HG03064 (cell line): Measurements from ENCODE around the gene KCTD14.
"Not testable (repeated sequence)": the region's sequence is repeated elsewhere in the genome, so short reads cannot be mapped to it uniquely, and the experiment has no call there.

Experiments used
- ATAC-seq: cut with Tn5 transposase; IDR thresholded peaks from one replicate; pipeline ENCODE4 v1.9.1; 2021; ENCODE audit warnings: low read depth; ENCODE audit not compliant: unreplicated experiment

KCTD14 gene, protein sequence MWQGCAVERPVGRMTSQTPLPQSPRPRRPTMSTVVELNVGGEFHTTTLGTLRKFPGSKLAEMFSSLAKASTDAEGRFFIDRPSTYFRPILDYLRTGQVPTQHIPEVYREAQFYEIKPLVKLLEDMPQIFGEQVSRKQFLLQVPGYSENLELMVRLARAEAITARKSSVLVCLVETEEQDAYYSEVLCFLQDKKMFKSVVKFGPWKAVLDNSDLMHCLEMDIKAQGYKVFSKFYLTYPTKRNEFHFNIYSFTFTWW

DNA sequence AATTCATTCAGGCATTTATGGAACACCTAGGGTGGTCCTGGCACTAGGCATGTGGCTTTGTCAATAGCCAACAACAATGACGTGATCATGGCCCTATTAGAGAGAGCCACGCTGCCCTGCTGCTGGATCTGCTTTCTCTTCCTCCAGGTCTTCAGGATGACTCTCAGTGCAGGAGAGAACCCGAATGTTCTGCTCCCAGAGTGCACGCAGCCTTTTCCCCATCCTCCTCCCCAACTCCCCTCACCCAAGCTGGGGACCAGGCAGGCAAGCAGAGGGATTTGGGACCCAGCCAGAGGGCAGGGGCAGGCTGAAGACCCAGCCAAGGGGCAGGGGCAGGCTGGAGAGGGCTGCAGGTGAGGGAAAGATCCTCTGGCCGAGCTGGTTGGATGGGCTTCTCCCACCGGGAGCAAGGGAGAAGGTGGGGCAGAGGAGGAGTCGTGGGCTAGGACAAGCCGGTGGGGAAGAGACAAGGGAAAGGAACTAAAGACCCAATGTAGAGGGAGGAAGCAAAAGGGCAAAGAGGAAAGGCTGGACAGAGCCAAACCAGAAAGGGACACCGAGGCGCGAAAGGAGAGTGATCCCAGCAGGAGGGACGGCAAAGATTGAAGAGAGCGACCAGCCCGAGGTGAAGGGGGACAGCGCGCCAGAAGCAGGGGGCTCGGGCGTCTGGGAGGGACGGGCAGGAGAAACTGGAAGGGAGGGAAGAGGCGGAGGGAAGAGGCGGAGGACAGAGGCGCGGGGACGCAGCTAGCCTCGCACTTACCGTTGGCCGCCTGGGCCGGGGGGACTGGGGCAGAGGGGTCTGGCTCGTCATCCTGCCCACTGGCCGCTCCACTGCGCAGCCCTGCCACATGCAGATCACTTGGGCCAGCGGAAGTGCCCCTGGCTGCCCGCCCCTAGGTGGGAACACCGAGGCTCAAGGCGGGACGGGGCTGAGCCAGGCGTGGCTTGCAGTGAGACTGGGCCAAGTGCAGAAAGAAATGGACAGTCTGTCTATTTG lies at the start of gene KCTD14:
Gene KCTD14, minus strand, starts transcription at position 880 of the 1,000 bp plus-strand sequence. Its CDS starts 27 bp downstream, at position 853.
- ATAC-seq = no peak

DNA sequence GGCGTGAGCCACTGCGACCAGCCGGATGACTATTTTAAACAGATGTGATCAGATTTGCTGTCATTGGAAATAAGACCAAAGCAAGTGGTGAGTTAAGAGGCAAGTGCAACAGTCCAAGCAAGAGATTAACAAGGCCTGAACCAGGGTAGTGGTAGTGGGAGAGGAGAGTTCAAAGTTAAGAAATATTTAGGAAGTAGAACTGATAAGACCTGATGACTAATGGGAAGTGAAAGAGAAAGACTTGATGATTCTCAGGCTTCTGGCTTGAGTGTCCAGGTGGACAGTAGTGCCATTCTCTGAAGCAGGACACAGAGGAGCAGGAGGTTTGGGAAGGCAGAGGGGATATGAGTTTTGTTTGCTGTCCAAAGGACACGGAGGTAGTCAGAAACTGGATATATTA lies 49.4 kb upstream of the KCTD14 start:
- no peak for ATAC-seq

DNA sequence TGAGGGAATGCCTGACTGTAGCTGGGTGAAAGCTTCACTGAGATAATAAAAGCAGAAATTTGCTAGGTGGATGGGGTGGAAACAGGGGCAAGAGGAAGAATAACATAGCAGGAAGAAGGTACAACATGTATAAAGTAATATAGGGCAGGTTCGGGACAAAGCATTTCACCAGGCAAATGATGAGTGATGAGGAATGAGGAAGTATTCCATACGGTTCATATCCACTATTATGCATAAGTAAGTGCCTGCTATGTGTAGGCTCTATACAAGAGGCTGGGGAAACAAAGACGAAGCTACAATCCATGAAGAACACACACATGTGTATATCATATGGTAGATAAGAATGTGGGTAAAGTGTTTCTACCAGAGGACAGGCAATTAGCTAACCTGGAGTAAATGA lies 48.6 kb upstream of the KCTD14 start:
- no peak for ATAC-seq

DNA sequence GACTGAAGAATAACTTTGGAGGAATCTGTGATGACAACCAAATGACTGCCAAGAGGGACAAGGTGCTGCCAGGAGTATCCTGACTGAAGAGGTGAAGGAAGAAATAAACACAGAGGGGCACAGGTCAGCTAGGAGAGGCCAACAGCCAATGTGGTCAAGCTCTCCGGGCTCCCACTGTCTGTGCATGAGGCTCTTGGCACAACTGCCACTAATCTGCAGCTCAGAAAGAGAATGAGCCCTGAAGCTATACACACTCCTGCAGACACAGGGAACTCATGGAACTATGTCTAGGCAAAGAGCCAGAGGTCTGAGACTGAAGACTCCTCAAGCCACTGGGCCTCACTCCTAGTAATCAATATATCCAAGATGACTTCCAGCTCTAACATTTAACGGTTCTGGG lies 47.5 kb upstream of the KCTD14 start:
- no peak for ATAC-seq

DNA sequence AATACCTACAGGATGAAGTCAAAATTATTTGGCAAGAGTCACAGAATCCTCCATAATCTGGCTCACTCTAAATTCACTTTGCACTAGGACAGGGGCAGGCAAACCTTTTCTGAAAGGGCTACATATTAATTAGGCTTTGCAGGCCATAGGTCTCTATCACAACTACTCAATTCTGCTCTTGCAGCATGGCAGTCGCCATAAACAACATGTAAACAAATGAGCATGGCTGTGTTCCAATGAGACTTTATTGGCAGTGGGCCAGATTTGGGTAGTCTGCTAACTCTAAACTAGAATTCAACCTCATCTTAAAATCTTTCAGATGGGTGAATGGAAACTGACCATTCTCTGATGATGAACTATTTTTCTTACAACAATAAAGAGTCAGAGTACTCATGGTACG lies 46.4 kb upstream of the KCTD14 start:
- no peak for ATAC-seq

DNA sequence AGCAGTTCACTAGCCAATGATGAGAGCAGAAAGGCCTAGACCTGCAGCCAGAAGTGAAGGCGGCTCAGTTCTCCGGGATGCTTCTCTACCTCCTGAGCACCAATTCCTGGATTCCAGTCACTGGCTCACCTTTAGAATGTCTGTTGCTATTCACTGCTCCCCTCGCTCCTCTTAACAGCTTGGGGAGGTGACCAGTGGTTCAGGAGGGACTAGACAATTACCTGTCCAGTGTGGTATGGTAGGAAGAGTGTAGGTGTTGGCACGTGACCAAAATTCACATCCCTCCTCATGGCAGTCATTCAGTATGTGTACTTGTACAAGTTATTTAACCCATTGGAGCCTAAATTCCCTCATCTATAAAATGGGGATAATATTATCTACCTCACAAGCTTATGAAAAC lies 44.6 kb upstream of the KCTD14 start:
- ATAC-seq = no peak

DNA sequence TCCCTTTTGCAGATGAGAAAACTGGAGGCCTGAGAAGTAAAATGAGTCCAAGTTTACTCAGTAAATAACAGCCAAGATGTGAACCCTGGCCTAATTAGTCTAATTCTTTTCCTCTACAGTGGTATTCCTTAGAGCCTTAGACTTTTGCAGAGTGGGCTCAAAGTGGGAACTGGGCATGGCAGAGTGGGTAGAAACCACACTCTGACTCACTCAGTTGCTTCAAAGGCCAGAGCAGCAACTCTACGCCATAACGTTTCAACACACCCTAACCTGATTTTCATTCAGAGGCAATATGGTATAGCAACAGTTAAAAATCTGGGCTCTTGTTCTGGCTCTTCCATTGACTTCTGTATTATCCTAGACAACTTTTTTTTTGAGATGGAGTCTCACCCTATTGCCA lies 43.4 kb upstream of the KCTD14 start:
- ATAC-seq = no peak

DNA sequence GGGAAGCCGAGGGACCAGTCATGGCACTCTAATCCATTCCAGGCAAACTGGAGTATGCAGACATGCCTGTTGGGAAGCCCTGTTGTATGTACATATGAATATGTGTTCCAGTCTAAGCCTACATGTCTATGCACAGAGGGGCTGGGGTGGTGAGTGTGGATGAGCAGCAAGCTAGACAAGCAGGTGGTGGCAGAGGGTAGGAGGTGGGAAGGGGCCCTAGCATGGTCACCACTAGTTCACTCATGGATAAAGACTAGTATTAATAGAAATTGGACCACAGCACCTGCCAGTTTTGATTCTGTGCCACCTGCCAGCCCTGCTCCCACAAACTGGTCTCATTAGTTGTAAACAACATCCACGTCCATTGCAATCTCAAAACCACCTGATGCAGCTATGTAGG lies 42.1 kb upstream of the KCTD14 start:
- ATAC-seq = no peak

DNA sequence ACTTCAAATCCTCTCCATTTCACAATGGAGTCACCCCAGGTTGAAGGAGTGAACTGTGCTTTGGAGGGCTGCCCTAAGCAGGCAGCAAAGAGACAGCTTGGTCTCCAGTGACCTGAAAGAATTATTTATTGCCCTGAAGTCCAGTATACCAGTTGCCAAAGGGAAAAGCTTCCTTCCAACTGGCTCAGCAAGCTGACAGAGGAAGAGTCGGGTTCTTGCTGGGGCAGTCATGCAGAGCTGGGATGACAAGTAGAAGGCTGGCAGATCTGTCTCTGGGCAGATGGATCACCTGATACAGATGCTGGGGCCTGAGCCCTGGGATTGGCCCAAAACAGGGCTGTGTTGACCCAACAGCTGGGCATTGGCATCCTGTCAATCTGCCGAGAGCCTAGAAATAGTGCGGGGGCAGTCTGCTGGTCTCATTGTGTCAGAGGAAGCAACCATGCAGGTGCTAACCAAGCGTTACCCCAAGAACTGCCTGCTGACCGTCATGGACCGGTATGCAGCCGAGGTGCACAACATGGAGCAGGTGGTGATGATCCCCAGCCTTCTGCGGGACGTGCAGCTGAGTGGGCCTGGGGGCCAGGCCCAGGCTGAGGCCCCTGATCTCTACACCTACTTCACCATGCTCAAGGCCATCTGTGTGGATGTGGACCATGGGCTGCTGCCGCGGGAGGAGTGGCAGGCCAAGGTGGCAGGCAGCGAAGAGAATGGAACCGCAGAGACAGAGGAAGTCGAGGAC lies 40.5 kb upstream of the KCTD14 start, which contains the start of gene THRSP:
Gene THRSP, plus strand, starts transcription at position 422 of the 742 bp plus-strand sequence. Its CDS starts 21 bp downstream, at position 443.
- no peak for ATAC-seq

DNA sequence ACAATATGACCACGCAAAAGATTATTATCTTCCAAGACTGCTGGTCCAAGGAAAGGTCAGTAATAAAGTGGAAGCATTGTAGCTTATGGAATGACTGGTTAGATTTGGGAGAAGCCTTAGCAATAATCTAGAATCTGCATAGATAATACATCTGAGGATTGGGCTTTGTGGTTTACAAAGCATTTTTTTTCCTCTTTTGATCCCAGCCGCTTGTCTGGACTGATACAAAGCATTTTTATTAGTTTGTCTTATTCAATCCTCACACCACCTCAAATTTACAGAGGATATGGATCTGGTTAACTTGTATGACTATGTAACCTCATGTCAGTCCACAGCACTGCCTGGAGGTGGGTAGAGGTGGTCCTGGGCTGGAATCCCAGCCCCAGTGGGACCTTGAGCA lies 39.6 kb upstream of the KCTD14 start:
- no peak for ATAC-seq

DNA sequence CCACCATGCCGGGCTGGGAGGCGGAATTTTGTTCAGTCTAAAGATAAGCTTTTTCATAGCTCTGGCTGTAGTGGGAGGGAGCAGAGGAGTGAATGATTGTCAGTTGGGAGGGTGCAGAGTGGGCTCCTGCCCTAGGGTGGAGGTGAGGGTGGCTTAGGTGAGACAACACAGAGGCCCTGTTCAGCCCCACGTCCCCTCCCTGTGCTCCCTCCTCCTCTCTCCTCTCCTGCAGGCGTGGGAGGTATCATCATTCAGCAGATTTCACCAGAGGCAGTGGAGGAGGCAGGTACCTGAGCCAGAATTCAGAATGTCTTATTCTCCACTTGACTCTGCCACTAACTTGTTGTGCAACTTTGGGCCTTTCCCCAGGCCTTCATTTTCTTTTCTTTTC lies 38.8 kb upstream of the KCTD14 start:
- ATAC-seq = no peak

DNA sequence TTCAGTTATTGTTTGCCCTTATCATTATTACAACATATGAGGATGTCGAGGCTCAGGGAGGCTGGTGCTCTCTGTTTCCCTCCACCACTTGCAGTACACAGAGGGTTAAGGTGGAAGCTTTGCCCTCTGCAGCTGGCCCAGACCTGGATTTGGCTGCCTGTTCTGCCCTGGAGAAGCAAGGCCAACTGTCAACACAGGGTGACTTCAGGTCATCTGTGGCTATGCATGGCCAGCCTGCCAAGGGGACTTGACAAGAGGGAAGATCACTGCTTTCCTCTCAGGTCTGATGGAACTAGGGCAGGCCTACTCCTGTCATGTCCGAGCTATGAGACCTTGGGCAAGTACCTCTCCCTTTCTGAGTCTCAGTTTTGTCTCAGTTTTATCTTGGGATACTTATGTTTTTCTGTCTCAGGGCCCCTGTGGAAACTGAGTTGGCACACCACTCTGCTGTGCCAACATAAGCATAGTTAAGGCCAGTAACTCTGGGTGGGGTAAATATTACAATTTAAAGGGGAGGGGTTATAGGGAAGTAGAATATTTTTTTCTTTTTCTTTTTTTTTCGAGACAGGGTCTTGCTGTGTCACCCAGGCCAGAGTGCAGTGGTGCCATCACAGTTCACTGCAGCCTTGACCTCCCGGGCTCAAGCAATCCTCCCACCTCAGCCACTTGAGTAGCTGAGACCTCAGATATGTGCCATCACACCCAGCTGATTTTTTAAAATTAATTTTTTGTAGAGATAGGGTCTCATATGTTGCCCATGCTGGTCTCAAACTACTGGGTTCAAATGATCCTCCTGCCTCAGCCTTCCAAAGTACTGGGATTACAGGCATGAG lies 38.2 kb upstream of the KCTD14 start:
- ATAC-seq = no peak

DNA sequence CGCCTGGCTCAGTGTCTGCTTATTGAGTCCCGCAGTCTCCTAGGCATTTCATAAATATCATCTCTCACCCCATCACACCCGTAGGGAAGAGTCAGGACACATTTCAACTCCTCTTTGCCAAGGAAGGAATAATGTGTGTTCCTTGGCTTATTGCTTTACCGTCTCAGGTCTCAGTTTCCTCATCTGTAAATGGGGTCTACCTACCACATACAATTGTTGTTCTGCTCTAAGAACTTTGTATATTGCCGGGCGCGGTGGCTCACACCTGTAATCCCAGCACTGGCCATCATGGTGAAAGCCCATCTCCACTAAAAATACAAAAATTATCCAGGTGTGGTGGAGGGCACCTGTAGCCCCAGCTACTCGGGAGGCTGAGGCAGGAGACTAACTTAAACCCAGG lies 37.5 kb upstream of the KCTD14 start:
- no peak for ATAC-seq

DNA sequence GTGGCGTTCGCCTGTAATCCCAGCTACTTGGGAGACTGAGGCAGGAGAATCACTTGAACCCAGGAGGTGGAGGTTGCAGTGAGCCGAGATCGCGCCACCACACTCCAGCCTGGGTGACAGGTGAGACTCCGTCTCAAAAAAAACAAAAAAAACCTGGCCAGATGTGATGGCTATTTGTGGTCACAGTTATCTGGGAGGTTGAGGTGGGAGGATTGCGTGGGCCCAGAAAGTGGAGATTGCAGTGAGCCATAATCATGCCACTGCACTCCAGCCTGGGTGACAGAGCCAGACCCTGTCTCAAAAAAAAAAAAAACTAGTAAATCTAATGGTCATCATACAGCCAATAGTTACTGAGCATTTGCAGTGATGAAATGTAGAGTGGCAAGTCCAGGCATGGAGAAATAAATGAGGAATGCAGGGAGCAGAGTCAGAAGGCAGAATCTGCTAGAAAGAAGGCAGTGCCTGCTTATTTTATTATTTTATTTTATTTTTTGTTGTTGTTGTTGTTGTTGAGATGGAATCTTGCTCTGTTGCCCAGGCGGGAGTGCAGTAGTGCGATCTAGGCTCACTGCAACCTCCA lies 36.8 kb upstream of the KCTD14 start:
- not testable (repeated sequence) for ATAC-seq

DNA sequence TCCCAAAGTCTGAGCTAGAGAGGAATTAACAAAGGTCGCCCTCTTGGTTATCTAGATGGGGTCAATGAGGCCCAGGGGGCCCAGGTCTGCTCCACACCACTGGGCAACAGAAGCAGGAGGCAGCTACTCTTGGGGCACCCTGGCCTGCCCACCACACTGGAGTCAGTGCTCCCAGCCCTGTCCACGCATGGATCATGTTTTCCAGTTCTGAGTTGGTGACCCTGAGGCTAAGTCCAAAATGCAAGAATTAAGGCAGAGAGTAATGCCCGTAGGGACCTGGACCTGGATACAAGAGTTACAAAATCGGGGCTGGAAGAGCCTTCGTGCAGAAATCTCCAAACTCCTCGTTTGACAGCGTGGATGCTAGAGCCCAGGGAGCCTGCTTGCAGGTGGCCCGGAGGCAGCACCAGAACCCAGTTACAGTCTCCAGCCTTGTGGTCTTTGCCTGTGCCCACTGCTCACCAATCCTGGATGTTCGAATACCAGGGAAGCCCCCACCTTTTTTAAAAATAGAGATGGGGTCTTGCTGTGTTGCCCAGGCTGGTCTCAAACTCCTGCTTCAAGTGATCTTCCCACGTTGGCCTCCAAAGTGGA lies 34.5 kb upstream of the KCTD14 start:
- no peak for ATAC-seq

DNA sequence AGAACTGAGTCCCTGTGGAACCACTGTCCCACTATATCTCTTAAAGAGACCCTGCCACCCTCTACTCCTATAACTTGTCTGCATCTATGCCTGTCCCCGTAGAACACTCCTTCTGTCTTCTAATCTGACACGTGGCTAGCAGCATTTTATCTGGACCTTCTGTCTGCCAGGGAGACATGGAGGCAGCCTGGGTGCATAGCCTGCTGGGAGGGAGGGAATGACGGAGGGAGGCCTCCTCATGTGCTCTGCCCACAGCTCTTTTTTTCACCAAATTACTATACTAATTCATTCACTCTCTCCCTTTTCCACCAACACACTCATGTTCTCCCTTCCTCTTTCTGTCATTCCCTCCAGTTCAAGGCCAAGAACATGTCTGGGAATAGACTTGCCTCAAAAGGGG lies 33.0 kb upstream of the KCTD14 start:
- ATAC-seq = no peak

DNA sequence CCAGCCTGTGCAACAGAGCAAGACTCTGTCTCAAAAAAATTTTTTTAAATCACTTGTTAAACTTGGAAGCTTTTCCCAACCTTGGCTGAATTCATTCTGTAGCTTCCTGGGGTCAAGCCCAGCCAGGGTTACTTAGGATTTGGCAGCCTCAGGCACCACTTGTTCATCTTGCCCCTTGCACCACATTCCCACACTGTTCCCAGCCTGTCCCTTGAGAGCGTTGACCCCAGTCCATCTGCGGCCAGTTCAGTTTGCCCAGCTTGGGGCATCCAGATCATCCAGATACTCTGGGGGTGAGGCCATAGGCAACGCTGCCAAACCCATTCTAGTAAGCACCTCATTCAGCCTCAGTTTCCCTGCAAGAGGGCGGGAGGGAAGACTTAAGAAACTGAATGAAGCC lies 31.9 kb upstream of the KCTD14 start:
- no peak for ATAC-seq

DNA sequence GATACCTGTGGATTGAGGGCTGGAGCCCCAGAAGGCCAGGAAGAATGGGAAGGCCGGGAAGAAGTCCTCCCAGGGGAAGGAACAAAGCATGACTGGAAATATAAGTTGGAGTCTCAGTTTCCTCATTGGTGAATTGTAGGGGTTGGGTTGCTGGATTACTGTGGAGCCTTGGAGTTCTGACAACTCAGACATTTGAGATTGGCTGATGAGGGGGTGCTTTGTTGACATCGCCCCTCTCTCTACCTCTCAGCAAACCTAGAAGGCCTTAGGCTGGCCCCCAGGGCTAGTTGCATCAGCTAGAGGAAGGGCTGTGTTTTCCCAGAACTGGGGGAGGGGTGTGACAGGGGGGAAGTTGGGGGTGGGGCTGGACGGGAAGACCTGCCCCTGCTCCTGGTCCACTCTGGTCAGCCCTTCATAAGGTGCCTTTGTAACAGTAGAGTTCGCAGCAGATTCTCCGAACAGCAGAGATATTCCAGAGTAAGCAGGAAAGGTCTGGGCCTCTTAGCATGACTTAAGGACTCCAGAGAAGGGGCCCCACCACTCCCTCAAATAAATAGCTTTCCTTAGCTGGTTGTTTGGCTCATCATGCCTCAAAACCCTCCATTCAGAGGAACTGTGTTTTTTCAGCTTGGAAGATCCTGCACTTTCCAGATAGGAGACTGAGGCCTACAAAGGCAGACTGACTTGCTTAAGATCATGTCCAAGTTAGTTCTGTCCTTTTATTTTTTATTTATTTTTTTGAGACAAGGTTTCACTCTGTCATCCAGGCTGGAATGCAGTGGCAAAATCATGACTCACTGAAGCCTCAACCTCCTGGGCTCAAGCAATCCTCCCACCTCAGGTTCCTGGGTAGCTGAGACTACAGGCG lies 28.1 kb upstream of the KCTD14 start:
- ATAC-seq = no peak
